HEK293 (cell line): ENCODE measurements around the gene ZFYVE19.

Source experiments
- CTCF ChIA-PET: fragments of 350-600 bp; formaldehyde crosslinking; extraction: SDS; loops from one replicate; lab custom pipeline; 2021; ENCODE audit warnings: antibody characterized with exemption; lab: Yijun Ruan, JAX
- POLR2A ChIA-PET: fragments of 300-600 bp; formaldehyde crosslinking; extraction: SDS; loops from one replicate; lab custom pipeline; 2020; ENCODE audit warnings: antibody characterized with exemption, inconsistent platforms; lab: Yijun Ruan, JAX
- H3K27ac ChIP-seq: fragments of 200-500 bp; sonication (Bioruptor generic); 2 replicates; pipeline ENCODE4 v1.5.1; 2014; ENCODE audit warnings: low read depth, low read length, control low read depth, inconsistent platforms; ENCODE audit errors: extremely low read depth
- H3K36me3 ChIP-seq, 2 experiments: fragments of 200-500 bp in 1 of 2; sonication (Bioruptor generic) in 1 of 2; 1 replicate in 1 of 2; 2 replicates in 1 of 2; pipeline ENCODE4 v1.5.1; 2014 to 2017; ENCODE audit warnings: inconsistent platforms in 2 of 2, low read length in 2 of 2; ENCODE audit not compliant: control insufficient read depth in 2 of 2, insufficient read depth in 1 of 2
- H3K4me1 ChIP-seq: fragments of 200-500 bp; sonication (Bioruptor generic); 2 replicates; pipeline ENCODE4 v1.5.1; 2014; ENCODE audit warnings: mild to moderate bottlenecking, low read length, inconsistent platforms; ENCODE audit not compliant: control insufficient read depth, insufficient read depth
- H3K4me3 ChIP-seq: 2 replicates; pipeline ENCODE4 v1.5.1; 2011; ENCODE audit warnings: low read depth, mild to moderate bottlenecking, control low read depth, low read length, moderate library complexity
- H3K9me3 ChIP-seq: fragments of 200-500 bp; sonication (Bioruptor generic); 2 replicates; pipeline ENCODE4 v1.5.1; 2014; ENCODE audit warnings: low read depth, low read length, inconsistent platforms; ENCODE audit not compliant: control insufficient read depth, insufficient read depth
- BCL11A ChIP-seq: fragments of 450-650 bp; formaldehyde crosslinking; IDR thresholded peaks from 2 replicates; pipeline ENCODE4 v1.5.1; 2016; ENCODE audit warnings: low read depth, missing biosample characterization, missing genetic modification characterization
- CTCF ChIP-seq: fragments of 450-650 bp; formaldehyde crosslinking; IDR thresholded peaks from 2 replicates; pipeline ENCODE4 v1.5.1; 2016; ENCODE audit warnings: missing biosample characterization, missing genetic modification characterization
- GLIS2 ChIP-seq: fragments of 450-650 bp; formaldehyde crosslinking; IDR thresholded peaks from 2 replicates; pipeline ENCODE4 v1.5.1; 2016; ENCODE audit warnings: missing biosample characterization, missing genetic modification characterization
- KLF10 ChIP-seq: fragments of 450-650 bp; IDR thresholded peaks from 2 replicates; pipeline ENCODE4 v1.5.1; 2018; ENCODE audit warnings: missing biosample characterization, mild to moderate bottlenecking, missing genetic modification characterization
- KLF16 ChIP-seq: fragments of 450-650 bp; formaldehyde crosslinking; IDR thresholded peaks from 2 replicates; pipeline ENCODE4 v1.5.1; 2017; ENCODE audit warnings: missing biosample characterization, missing genetic modification characterization
- REST ChIP-seq: fragments of 450-650 bp; formaldehyde crosslinking; IDR thresholded peaks from 2 replicates; pipeline ENCODE4 v1.5.1; 2016; ENCODE audit warnings: missing biosample characterization, missing genetic modification characterization
- SP7 ChIP-seq: fragments of 450-650 bp; formaldehyde crosslinking; IDR thresholded peaks from 2 replicates; pipeline ENCODE4 v1.5.1; 2016; ENCODE audit warnings: missing biosample characterization, missing genetic modification characterization
- YY1 ChIP-seq: fragments of 450-650 bp; formaldehyde crosslinking; IDR thresholded peaks from 2 replicates; pipeline ENCODE4 v1.5.1; 2018; ENCODE audit warnings: missing biosample characterization, missing genetic modification characterization
- YY2 ChIP-seq: fragments of 450-650 bp; formaldehyde crosslinking; IDR thresholded peaks from 2 replicates; pipeline ENCODE4 v1.5.1; 2016; ENCODE audit warnings: missing biosample characterization, missing genetic modification characterization
- ZBTB26 ChIP-seq: fragments of 450-650 bp; formaldehyde crosslinking; optimal IDR thresholded peaks from 2 replicates; pipeline ENCODE3; 2016; ENCODE audit warnings: missing biosample characterization, mild to moderate bottlenecking, missing genetic modification characterization
- ZIC2 ChIP-seq: fragments of 450-650 bp; formaldehyde crosslinking; IDR thresholded peaks from 2 replicates; pipeline ENCODE4 v1.5.1; 2016; ENCODE audit warnings: missing biosample characterization, missing genetic modification characterization
- ZNF10 ChIP-seq: fragments of 450-650 bp; formaldehyde crosslinking; IDR thresholded peaks from 2 replicates; pipeline ENCODE4 v1.5.1; 2017; ENCODE audit warnings: missing biosample characterization, missing genetic modification characterization
- ZNF169 ChIP-seq: fragments of 450-650 bp; formaldehyde crosslinking; IDR thresholded peaks from 2 replicates; pipeline ENCODE4 v1.5.1; 2016; ENCODE audit warnings: missing biosample characterization, missing genetic modification characterization
- ZNF2 ChIP-seq: fragments of 450-650 bp; formaldehyde crosslinking; IDR thresholded peaks from 2 replicates; pipeline ENCODE4 v1.5.1; 2016; ENCODE audit warnings: missing biosample characterization, missing genetic modification characterization
- ZNF223 ChIP-seq: fragments of 450-650 bp; formaldehyde crosslinking; IDR thresholded peaks from 2 replicates; pipeline ENCODE4 v1.5.1; 2016; ENCODE audit warnings: missing biosample characterization, missing genetic modification characterization
- ZNF23 ChIP-seq: fragments of 450-650 bp; formaldehyde crosslinking; IDR thresholded peaks from 2 replicates; pipeline ENCODE4 v1.5.1; 2016; ENCODE audit warnings: missing biosample characterization, missing genetic modification characterization, borderline replicate concordance
- ZNF274 ChIP-seq, 2 experiments: fragments of 200-500 bp in 1 of 2; fragments of 450-650 bp in 1 of 2; sonication (Bioruptor generic) in 1 of 2; formaldehyde crosslinking in 1 of 2; IDR thresholded peaks; 2 replicates each; pipeline versions ENCODE4 v1.5.1 to v1.6.1; 2014 to 2016; ENCODE audit warnings: borderline replicate concordance in 1 of 2, inconsistent platforms in 1 of 2, low read length in 1 of 2, missing biosample characterization in 1 of 2, missing genetic modification characterization in 1 of 2
- ZNF292 ChIP-seq: fragments of 450-650 bp; formaldehyde crosslinking; IDR thresholded peaks from 2 replicates; pipeline ENCODE4 v1.5.1; 2016; ENCODE audit warnings: low read depth, missing biosample characterization, missing genetic modification characterization, borderline replicate concordance
- ZNF311 ChIP-seq: fragments of 450-650 bp; formaldehyde crosslinking; IDR thresholded peaks from 2 replicates; pipeline ENCODE4 v1.5.1; 2017; ENCODE audit warnings: missing biosample characterization, missing genetic modification characterization, borderline replicate concordance
- ZNF488 ChIP-seq: fragments of 450-650 bp; formaldehyde crosslinking; IDR thresholded peaks from 2 replicates; pipeline ENCODE4 v1.5.1; 2016; ENCODE audit warnings: missing biosample characterization, missing genetic modification characterization
- ZNF600 ChIP-seq: fragments of 450-650 bp; formaldehyde crosslinking; IDR thresholded peaks from 2 replicates; pipeline ENCODE4 v1.5.1; 2016; ENCODE audit warnings: missing biosample characterization, missing genetic modification characterization
- ZNF623 ChIP-seq: fragments of 450-650 bp; formaldehyde crosslinking; IDR thresholded peaks from 2 replicates; pipeline ENCODE4 v1.5.1; 2016; ENCODE audit warnings: missing biosample characterization, missing genetic modification characterization
- ZNF624 ChIP-seq: fragments of 450-650 bp; formaldehyde crosslinking; IDR thresholded peaks from 2 replicates; pipeline ENCODE4 v1.5.1; 2017; ENCODE audit warnings: missing biosample characterization, missing genetic modification characterization
- ZNF654 ChIP-seq: fragments of 450-650 bp; formaldehyde crosslinking; IDR thresholded peaks from 2 replicates; pipeline ENCODE4 v1.5.1; 2016; ENCODE audit warnings: low read depth, missing biosample characterization, missing genetic modification characterization
- ZNF660 ChIP-seq: fragments of 450-650 bp; IDR thresholded peaks from 2 replicates; pipeline ENCODE4 v1.5.1; 2018; ENCODE audit warnings: missing biosample characterization, mild to moderate bottlenecking, missing genetic modification characterization
- ZSCAN30 ChIP-seq: fragments of 450-650 bp; IDR thresholded peaks from 2 replicates; pipeline ENCODE4 v1.5.1; 2018; ENCODE audit warnings: missing biosample characterization, mild to moderate bottlenecking, missing genetic modification characterization, moderate library complexity

The ZFYVE19 gene

GRCh38 chr15:40776537-40777141 is 30.2 kb upstream of the ZFYVE19 start:
- ChIA-PET POLR2A (no interaction called here), CTCF (interaction anchor here (0.5 to 1.1 kb wide), 3 partner anchors 8 to 82 kb away, joined by 3 to 5 read pairs (median 3); no protein-coding TSS in a partner anchor)
- no peaks in the 10 kb centered on the region for H3K4me1 ChIP-seq
- TF ChIP-seq GLIS2 (tag by site-specific recombination): no peak
- TF ChIP-seq ZNF488: no peak
- TF ChIP-seq ZNF169 (tag by site-specific recombination): no peak
- TF ChIP-seq ZNF311 (tag by site-specific recombination): no peak
- TF ChIP-seq ZNF10 (tag by site-specific recombination): no peak
- no peak for TF ChIP-seq ZNF623
- no peak for TF ChIP-seq ZNF23 (tag by site-specific recombination)
- TF ChIP-seq ZBTB26 (tag by site-specific recombination): no peak
- TF ChIP-seq BCL11A: no peak
- no peak for TF ChIP-seq ZNF624 (tag by site-specific recombination)
- TF ChIP-seq KLF16: no peak
- TF ChIP-seq ZIC2: no peak
- TF ChIP-seq ZNF292 (tag by site-specific recombination): no peak
- H3K36me3 ChIP-seq: peaks cover 12 to 65% of the 10 kb centered on the region in 2 experiments; a peak in 2 of 3 replicates
- H3K4me3 ChIP-seq: no peak overlapping the region
- no peak overlapping the region for H3K27ac ChIP-seq
- no peaks in the 10 kb centered on the region for H3K9me3 ChIP-seq

- POLR2A ChIA-PET: interaction anchor here (0.6 to 1.2 kb wide), 4 partner anchors 22 to 184 kb away, joined by 3 to 5 read pairs (median 4); partner anchors contain the start of gene SPINT1
- peaks cover 6 to 20% of the 10 kb centered on the region in 2 experiments; a peak in 2 of 3 replicates for H3K36me3 ChIP-seq
- CTCF ChIA-PET: interaction anchor here (0.7 to 2.0 kb wide), 20 partner anchors 9 to 325 kb away, joined by 3 to 18 read pairs (median 5); partner anchors contain the start of genes C15orf62 and VPS18
- H3K9me3 ChIP-seq: no peaks in the 10 kb centered on the region
- no peak overlapping the region for H3K4me3 ChIP-seq
- no peak overlapping the region for H3K27ac ChIP-seq
- H3K4me1 ChIP-seq: peaks cover 6% of the 10 kb centered on the region
- TF ChIP-seq ZNF660 (tag by site-specific recombination): 0 out of 2 replicates have a peak, but pooled peaks have one; percentile 20
- peak; percentile 87 for TF ChIP-seq CTCF (tag by site-specific recombination)
- 0 out of 2 replicates have a peak, but pooled peaks have one; percentile 20 for TF ChIP-seq ZNF600 (tag by site-specific recombination)
- TF ChIP-seq REST (tag by site-specific recombination): no peak
- TF ChIP-seq SP7: peak; percentile 38; the same call in 1 of the 2 replicates
- TF ChIP-seq ZNF10 (tag by site-specific recombination): peak; percentile 37; the same call in 1 of the 2 replicates
- TF ChIP-seq YY1 (tag by site-specific recombination): no peak
- no peak for TF ChIP-seq ZNF223 (tag by site-specific recombination)
- peak; percentile 74 for TF ChIP-seq ZNF654 (tag by site-specific recombination)
- no peak for TF ChIP-seq KLF10 (tag by site-specific recombination)
- peak; percentile 79; the same call in 1 of the 2 replicates for TF ChIP-seq ZSCAN30
- no peak for TF ChIP-seq ZNF274 (IDR thresholded peaks at IDR 0.05; ENCODE audit: low read length)
- TF ChIP-seq ZNF274 (tag by site-specific recombination; IDR thresholded peaks at IDR 0.05; ENCODE audit: borderline replicate concordance): no peak
- TF ChIP-seq ZNF2 (tag by site-specific recombination): no peak
- TF ChIP-seq ZIC2: peak; percentile 66
- peak; percentile 34; the same call in 1 of the 2 replicates for TF ChIP-seq YY2 (tag by site-specific recombination)
- TF ChIP-seq, all 188 proteins: peak for 9
Observed at GRCh38 chr15:40782609-40783227, 24.2 kb upstream of the ZFYVE19 start.
